Stimulated activated CD4-positive, alpha-beta T cell treated with anti-CD3 and anti-CD28 coated beads, Interleukin-15, amount 100 ng/mL, for 1 hour (primary cell): ENCODE measurements around the gene GMPPA.

Source experiments
- DNase-seq, 2 donors: peaks; one replicate each; pipeline ENCODE4 v3.0.0-alpha.2; 2020; ENCODE audit warnings: low read depth in 1 of 2, low spot score in 1 of 2

Gene GMPPA

GRCh38 chr2:219553463-219553963, 54.8 kb downstream of the GMPPA start:
- no peak for DNase-seq

- DNase-seq: no peak
Measured at GRCh38 chr2:219554350-219554749, 55.7 kb downstream of the GMPPA start.

GRCh38 chr2:219555956-219556355, 57.3 kb downstream of the GMPPA start:
- no peak for DNase-seq

GRCh38 chr2:219556413-219556812, 57.7 kb downstream of the GMPPA start:
- no peak for DNase-seq
